GM12874 (cell line): Measurements from ENCODE around the gene CXorf66.

Experiments used
- CTCF ChIP-seq: IDR thresholded peaks from 2 replicates; pipeline ENCODE4 v1.5.1; 2011; ENCODE audit warnings: low read depth, mild to moderate bottlenecking, control low read depth, low read length, moderate library complexity; ENCODE audit not compliant: insufficient read depth

The CXorf66 gene

GRCh38 chrX:139967750-139968149 is 2.4 kb upstream of the CXorf66 start:
- no peak for TF ChIP-seq CTCF

GRCh38 chrX:139967300-139967699 is 2.0 kb upstream of the CXorf66 start:
- TF ChIP-seq CTCF = peak; percentile 32; the same call in 1 of the 2 replicates

GRCh38 chrX:139966159-139966558 is 838 bp upstream of the CXorf66 start:
- peak; percentile 26; the same call in 1 of the 2 replicates for TF ChIP-seq CTCF

- TF ChIP-seq CTCF = no peak
These were observed 15.6 kb downstream of the CXorf66 start for GRCh38 chrX:139949703-139950102.

- no peak for TF ChIP-seq CTCF
These were observed 20.2 kb downstream of the CXorf66 start for GRCh38 chrX:139945075-139945474.

GRCh38 chrX:139936259-139936658 is 29.1 kb downstream of the CXorf66 start:
- TF ChIP-seq CTCF = no peak

GRCh38 chrX:139933904-139934303 is 31.4 kb downstream of the CXorf66 start:
- no peak for TF ChIP-seq CTCF
